HepG2 (cell line): ENCODE data around the gene NOP9. TPM values are rescaled to one million over a fixed set of nuclear protein-coding genes. Genes with fewer than 3 reads are reported as not detected.

ENCODE experiments used
- ATAC-seq: fragments of 200-7000 bp; cut with Tn5 transposase; 3 replicates; pipeline ENCODE4 v1.9.1; 2020; ENCODE audit warnings: mild to moderate bottlenecking, moderate library complexity
- BruUV-seq: library from RNA; stranded (reverse); fragments of 400-500 nt; replicated peaks from 2 replicates; lab custom pipeline; 2021; lab: Mats Ljungman, UMichigan
- CTCF ChIA-PET: fragments of 300-600 bp; formaldehyde crosslinking; extraction: SDS; loops from one replicate; lab custom pipeline; 2021; ENCODE audit warnings: low total read pairs, inconsistent platforms, low intra/inter-chr PET ratio; lab: Yijun Ruan, JAX
- POLR2A ChIA-PET: fragments of 350-600 bp; sonication (Branson Sonifier 250); formaldehyde crosslinking; loops from one replicate; lab custom pipeline; 2020; ENCODE audit warnings: antibody characterized with exemption, inconsistent platforms; lab: Yijun Ruan, JAX
- DNase-seq: peaks from one replicate; pipeline ENCODE4 v3.0.0-alpha.2; 2015; ENCODE audit warnings: low spot score
- FAIRE-seq: peaks from 3 replicates; lab custom pipeline; 2011; peaks lifted over from hg19 to GRCh38; lab: Jason Lieb, UNC
- H2AFZ ChIP-seq: one replicate; pipeline ENCODE4 v1.6.1; 2011; ENCODE audit warnings: low read length, inconsistent platforms
- H3K27ac ChIP-seq: fragments of 300-600 bp; 3 replicates; pipeline ENCODE4 v1.8.0; 2011; ENCODE audit warnings: mixed run types, mild to moderate bottlenecking, mixed read lengths, low read length, inconsistent platforms; ENCODE audit not compliant: insufficient read depth; ENCODE audit errors: extremely low read length
- H3K27me3 ChIP-seq, 2 experiments: fragments of 200-600 bp in 1 of 2; 2 replicates in 1 of 2; 3 replicates in 1 of 2; pipeline versions ENCODE4 v1.6.0 to v1.8.0; 2011; ENCODE audit warnings: low read length in 2 of 2, mild to moderate bottlenecking in 2 of 2, moderate library complexity in 2 of 2, inconsistent platforms in 1 of 2; ENCODE audit not compliant: insufficient read depth in 2 of 2, control insufficient read depth in 1 of 2
- H3K36me3 ChIP-seq, 2 experiments: fragments of 200-600 bp in 1 of 2; replicated peaks in 1 of 2; 2 replicates in 1 of 2; 3 replicates in 1 of 2; pipeline versions ENCODE4 v1.5.1 to v1.8.0; 2011; ENCODE audit warnings: low read length in 2 of 2, inconsistent platforms in 1 of 2; ENCODE audit not compliant: insufficient read depth in 2 of 2, control insufficient read depth in 1 of 2
- H3K4me1 ChIP-seq: 2 replicates; pipeline ENCODE4 v1.5.1; 2012; ENCODE audit warnings: low read length, inconsistent platforms; ENCODE audit not compliant: insufficient read depth
- H3K4me2 ChIP-seq: 2 replicates; pipeline ENCODE4 v1.6.0; 2011; ENCODE audit warnings: low read depth, low read length, inconsistent platforms
- H3K4me3 ChIP-seq, 3 experiments: fragments of 200-600 bp in 1 of 3; sonication (generic), shearing (Covaris generic) in 1 of 3; replicated peaks in 1 of 3; 2 replicates each; pipeline ENCODE4 v1.5.1; 2011 to 2016; ENCODE audit warnings: low read length in 3 of 3, inconsistent platforms in 2 of 3, low read depth in 2 of 3, mild to moderate bottlenecking in 2 of 3, control low read depth in 1 of 3, mixed read lengths in 1 of 3; ENCODE audit not compliant: insufficient read depth in 1 of 3
- H3K79me2 ChIP-seq: one replicate; pipeline ENCODE4 v1.6.1; 2011; ENCODE audit warnings: low read length, inconsistent platforms; ENCODE audit not compliant: insufficient read depth
- H3K9ac ChIP-seq: 2 replicates; pipeline ENCODE4 v1.6.0; 2011; ENCODE audit warnings: mild to moderate bottlenecking, low read depth, low read length, inconsistent platforms; ENCODE audit not compliant: insufficient read depth
- H3K9me3 ChIP-seq: 2 replicates; pipeline ENCODE4 v1.5.1; 2012; ENCODE audit warnings: mild to moderate bottlenecking, low read length
- H4K20me1 ChIP-seq: 2 replicates; pipeline ENCODE4 v1.6.0; 2011; ENCODE audit warnings: inconsistent platforms, mild to moderate bottlenecking, low read length, moderate library complexity; ENCODE audit not compliant: insufficient read depth
- AKNA ChIP-seq: sonication (generic); formaldehyde crosslinking; IDR thresholded peaks from 2 replicates; pipeline ENCODE4 v1.4.0; 2020; ENCODE audit warnings: missing genetic modification reagents, borderline replicate concordance
- JARID2 ChIP-seq: sonication (generic); formaldehyde crosslinking; IDR thresholded peaks from 2 replicates; pipeline ENCODE4 v1.8.1; 2023; ENCODE audit warnings: missing genetic modification reagents, inconsistent platforms; ENCODE audit not compliant: insufficient replicate concordance
- KDM5B ChIP-seq: sonication (generic); formaldehyde crosslinking; IDR thresholded peaks from 2 replicates; pipeline ENCODE4 v1.4.0; 2020; ENCODE audit warnings: missing genetic modification reagents, mild to moderate bottlenecking, borderline replicate concordance
- NFKB2 ChIP-seq: sonication (generic); formaldehyde crosslinking; IDR thresholded peaks from 2 replicates; pipeline ENCODE4 v1.4.0; 2020; ENCODE audit warnings: missing genetic modification reagents, borderline replicate concordance
- PRPF4 ChIP-seq: fragments of 200-400 bp; formaldehyde crosslinking; IDR thresholded peaks from 2 replicates; pipeline ENCODE4 v1.6.1; 2016; ENCODE audit warnings: low read length, low read depth; ENCODE audit not compliant: poor library complexity, severe bottlenecking
- RBFOX2 ChIP-seq: fragments of 200-400 bp; formaldehyde crosslinking; IDR thresholded peaks from 2 replicates; pipeline ENCODE4 v1.6.1; 2017; ENCODE audit warnings: low read depth, mild to moderate bottlenecking, low read length
- RFXAP ChIP-seq: sonication (generic); formaldehyde crosslinking; IDR thresholded peaks from 2 replicates; pipeline ENCODE4 v1.4.0; 2020; ENCODE audit warnings: missing genetic modification reagents, borderline replicate concordance
- SMYD3 ChIP-seq: sonication (generic); formaldehyde crosslinking; IDR thresholded peaks from 2 replicates; pipeline ENCODE4 v1.8.1; 2023; ENCODE audit warnings: mild to moderate bottlenecking, missing genetic modification reagents
- ZIK1 ChIP-seq: sonication (generic); formaldehyde crosslinking; IDR thresholded peaks from 2 replicates; pipeline ENCODE4 v1.5.0; 2020; ENCODE audit warnings: mild to moderate bottlenecking, low read depth, missing genetic modification reagents, borderline replicate concordance
- ZNF232 ChIP-seq: sonication (generic); formaldehyde crosslinking; IDR thresholded peaks from 2 replicates; pipeline ENCODE4 v1.4.0; 2020; ENCODE audit warnings: missing genetic modification reagents, borderline replicate concordance
- ZNF34 ChIP-seq: sonication (generic); formaldehyde crosslinking; IDR thresholded peaks from 2 replicates; pipeline ENCODE4 v1.4.0; 2020; ENCODE audit warnings: mild to moderate bottlenecking, missing genetic modification reagents, borderline replicate concordance
- ZNF451 ChIP-seq: sonication (generic); formaldehyde crosslinking; IDR thresholded peaks from 2 replicates; pipeline ENCODE4 v1.5.0; 2020; ENCODE audit warnings: mild to moderate bottlenecking, missing genetic modification reagents
- ZNF513 ChIP-seq: sonication (generic); formaldehyde crosslinking; conservative IDR thresholded peaks from 2 replicates; pipeline ENCODE4 v1.5.0; 2020; ENCODE audit warnings: missing genetic modification reagents
- ZNF720 ChIP-seq: sonication (generic); formaldehyde crosslinking; IDR thresholded peaks from 2 replicates; pipeline ENCODE4 v1.4.0; 2020; ENCODE audit warnings: missing genetic modification reagents
- ZNF841 ChIP-seq: sonication (generic); formaldehyde crosslinking; IDR thresholded peaks from 2 replicates; pipeline ENCODE4 v1.8.1; 2023; ENCODE audit warnings: missing genetic modification reagents, borderline replicate concordance
- ZNF879 ChIP-seq: sonication (generic); formaldehyde crosslinking; IDR thresholded peaks from 2 replicates; pipeline ENCODE4 v1.8.1; 2023; ENCODE audit warnings: missing genetic modification reagents
- WGBS: methylation state at CpG from one replicate; pipeline ENCODE4 v1.1.6; 2017; ENCODE audit warnings: low lambda C conversion rate; 5-methylcytosine and 5-hydroxymethylcytosine counted together
- in situ Hi-C: cut with HindIII; loops from 2 replicates; pipeline ENCODE4 v1.10.0; 2017; ENCODE audit warnings: low pct_unique_long_range_greater_than_20kb; ENCODE audit not compliant: extremely low pct_ligation_motif_present
- intact Hi-C: fragments of 100-400 bp; cut with micrococcal nuclease; formaldehyde crosslinking; loops from one replicate; pipeline ENCODE4 v1.10.0; 2022; ENCODE audit not compliant: unreplicated experiment
- polyA plus RNA-seq, 8 experiments: library from polyadenylated mRNA; depleted of rRNA in 3 of 8; stranded (reverse) in 7 of 8; unstranded in 1 of 8; fragments of >200 nt; fragmentation: Illumina TruSeq in 4 of 8; extraction: Trizol in 4 of 8; gene quantifications; 2 replicates each; pipeline versions ENCODE4 v1.2.1 to v1.2.3, GENCODE V29; 2011 to 2016; ENCODE audit warnings: low read depth in 4 of 8, missing spikeins in 1 of 8, mixed read lengths in 1 of 8; ENCODE audit not compliant: insufficient read depth in 1 of 8
- total RNA-seq, 5 experiments: library from RNA; depleted of rRNA; stranded (reverse); fragments of >200 nt; fragmentation: Illumina TruSeq; extraction: Trizol; gene quantifications; 2 replicates each; pipeline ENCODE4 v1.2.3, GENCODE V29; 2016; ENCODE audit warnings: low read depth in 1 of 5

The NOP9 gene
- total and polyA plus RNA-seq, 2 of the 13 experiments (the other 11 are each of a cell fraction or from before 2014, with no cell fraction given) = 24.5 to 61.6 TPM

GRCh38 chr14:24308342-24309124 is 8.9 kb downstream of the NOP9 start:
- peaks cover 31 to 35% of the 10 kb centered on the region in 2 experiments for H3K36me3 ChIP-seq
- whole genome bisulfite sequencing = 86% methylated on average over 7 of the region's 7 CpGs
- no peaks in the 10 kb centered on the region for H4K20me1 ChIP-seq
- no peak overlapping the region for H2AFZ ChIP-seq
- H3K9ac ChIP-seq = peak overlapping the region; percentile 86
- CTCF ChIA-PET = interaction anchor here (1.2 to 3.4 kb wide), 5 partner anchors 8 to 123 kb away, joined by 3 to 45 read pairs (median 7); partner anchors contain the start of genes DHRS1, MDP1, NOP9 and TINF2
- DNase-seq (no peak), ATAC-seq (no peak; the same call in 1 of the 3 replicates), FAIRE-seq (no peak)
- H3K9me3 ChIP-seq = no peaks in the 10 kb centered on the region
- intact Hi-C loops (loop anchor here (2.0 kb wide), 1 partner anchor 66 kb away; the partner anchor contains the start of gene TINF2), in situ Hi-C loops (no loop called here)
- H3K4me3 ChIP-seq = peak overlapping the region in 2 of 3 experiments; percentile 44 to 73; a peak in 3 of 6 replicates
- POLR2A ChIA-PET = interaction anchor here (0.6 to 24.7 kb wide), 47 partner anchors 8 to 1002 kb away, joined by 3 to 850 read pairs (median 7); partner anchors contain the start of genes BCL2L2, CBLN3, CHMP4A and DCAF11
- BruUV-seq = no TSS peak
- peaks cover 48% of the 10 kb centered on the region for H3K4me1 ChIP-seq
- H3K4me2 ChIP-seq = peak overlapping the region; percentile 92
- H3K27ac ChIP-seq = peak overlapping the region; percentile 90
- no peaks in the 10 kb centered on the region; a peak in 1 of 5 replicates for H3K27me3 ChIP-seq
- H3K79me2 ChIP-seq = peaks cover 9% of the 10 kb centered on the region
- TF ChIP-seq ZNF720 (no peak), KDM5B (CRISPR knock-in tag) (0 out of 2 replicates have a peak, but pooled peaks have one; percentile 16), ZNF879 (CRISPR knock-in tag) (peak; percentile 65; the same call in 1 of the 2 replicates), RFXAP (CRISPR knock-in tag) (no peak), ZNF232 (CRISPR knock-in tag) (0 out of 2 replicates have a peak, but pooled peaks have one; percentile 16), ZIK1 (CRISPR knock-in tag) (no peak), PRPF4 (no peak), JARID2 (CRISPR knock-in tag) (no peak), SMYD3 (CRISPR knock-in tag) (peak; percentile 7; the same call in 1 of the 2 replicates), NFKB2 (CRISPR knock-in tag) (0 out of 2 replicates have a peak, but pooled peaks have one; percentile 36), ZNF513 (0 out of 2 replicates have a peak, but pooled peaks have one; percentile 66), ZNF451 (CRISPR knock-in tag) (no peak), RBFOX2 (peak; percentile 50; the same call in 1 of the 2 replicates), AKNA (CRISPR knock-in tag) (no peak), ZNF841 (CRISPR knock-in tag) (no peak), ZNF34 (CRISPR knock-in tag) (no peak)
